Parathyroid adenoma (tissue), 2 donors: ENCODE results near the gene CUTA.

Experiments used
- H2AFZ ChIP-seq: fragments of 300-600 bp; sonication (generic); one replicate; pipeline ENCODE4 v1.7.0; 2017; ENCODE audit warnings: antibody characterized with exemption, mild to moderate bottlenecking
- H3K27ac ChIP-seq: fragments of 300-600 bp; sonication (generic); one replicate; pipeline ENCODE4 v1.7.0; 2017
- H3K27me3 ChIP-seq: fragments of 300-600 bp; sonication (generic); one replicate; pipeline ENCODE4 v1.7.0; 2017; ENCODE audit warnings: low read length; ENCODE audit not compliant: control insufficient read depth, insufficient read depth
- H3K36me3 ChIP-seq: fragments of 300-600 bp; sonication (generic); one replicate; pipeline ENCODE4 v1.7.0; 2017; ENCODE audit warnings: low read length; ENCODE audit not compliant: control insufficient read depth, insufficient read depth
- H3K4me1 ChIP-seq: fragments of 300-600 bp; sonication (generic); one replicate; pipeline ENCODE4 v1.7.0; 2017; ENCODE audit warnings: control low read depth
- H3K4me2 ChIP-seq: fragments of 300-600 bp; sonication (generic); one replicate; pipeline ENCODE4 v1.7.0; 2017; ENCODE audit warnings: low read length
- H3K4me3 ChIP-seq: fragments of 300-600 bp; sonication (generic); one replicate; pipeline ENCODE4 v1.7.0; 2017; ENCODE audit warnings: low read depth, low read length
- H3K79me2 ChIP-seq: fragments of 300-600 bp; sonication (generic); one replicate; pipeline ENCODE4 v1.7.0; 2017; ENCODE audit warnings: control low read depth
- H3K9ac ChIP-seq: fragments of 300-600 bp; sonication (generic); one replicate; pipeline ENCODE4 v1.7.0; 2017; ENCODE audit warnings: mild to moderate bottlenecking
- H3K9me3 ChIP-seq: fragments of 300-600 bp; sonication (generic); one replicate; pipeline ENCODE4 v1.7.0; 2017; ENCODE audit warnings: low read length; ENCODE audit not compliant: control insufficient read depth
- TF ChIP-seq, protein P1 (sequence below): fragments of 300-600 bp; sonication (generic); IDR thresholded peaks from one replicate; pipeline ENCODE4 v1.7.0; 2017; ENCODE audit warnings: antibody characterized with exemption, mild to moderate bottlenecking
- donor health status: primary hyperparathyroidism.

The CUTA gene

GRCh38 chr6:33434961-33435360, 17.1 kb upstream of the CUTA start:
- Histone ChIP-seq H3K79me2 (no peaks in the 10 kb centered on the region), H3K4me2 (no peak overlapping the region), H3K27me3 (no peaks in the 10 kb centered on the region), H3K36me3 (no peaks in the 10 kb centered on the region), H3K27ac (no peak overlapping the region), H3K4me1 (peaks cover 6% of the 10 kb centered on the region), H3K9me3 (no peaks in the 10 kb centered on the region), H2AFZ (no peak overlapping the region), H3K4me3 (no peak overlapping the region), H3K9ac (no peak overlapping the region)
- TF ChIP-seq, protein P1, sequence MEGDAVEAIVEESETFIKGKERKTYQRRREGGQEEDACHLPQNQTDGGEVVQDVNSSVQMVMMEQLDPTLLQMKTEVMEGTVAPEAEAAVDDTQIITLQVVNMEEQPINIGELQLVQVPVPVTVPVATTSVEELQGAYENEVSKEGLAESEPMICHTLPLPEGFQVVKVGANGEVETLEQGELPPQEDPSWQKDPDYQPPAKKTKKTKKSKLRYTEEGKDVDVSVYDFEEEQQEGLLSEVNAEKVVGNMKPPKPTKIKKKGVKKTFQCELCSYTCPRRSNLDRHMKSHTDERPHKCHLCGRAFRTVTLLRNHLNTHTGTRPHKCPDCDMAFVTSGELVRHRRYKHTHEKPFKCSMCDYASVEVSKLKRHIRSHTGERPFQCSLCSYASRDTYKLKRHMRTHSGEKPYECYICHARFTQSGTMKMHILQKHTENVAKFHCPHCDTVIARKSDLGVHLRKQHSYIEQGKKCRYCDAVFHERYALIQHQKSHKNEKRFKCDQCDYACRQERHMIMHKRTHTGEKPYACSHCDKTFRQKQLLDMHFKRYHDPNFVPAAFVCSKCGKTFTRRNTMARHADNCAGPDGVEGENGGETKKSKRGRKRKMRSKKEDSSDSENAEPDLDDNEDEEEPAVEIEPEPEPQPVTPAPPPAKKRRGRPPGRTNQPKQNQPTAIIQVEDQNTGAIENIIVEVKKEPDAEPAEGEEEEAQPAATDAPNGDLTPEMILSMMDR, result no peak

GRCh38 chr6:33433544-33434191, 15.8 kb upstream of the CUTA start:
- no peak overlapping the region for H2AFZ ChIP-seq
- no peaks in the 10 kb centered on the region for H3K79me2 ChIP-seq
- H3K4me2 ChIP-seq, result no peak overlapping the region
- H3K4me3 ChIP-seq, result no peak overlapping the region
- no peak overlapping the region for H3K9ac ChIP-seq
- H3K4me1 ChIP-seq, result peaks cover 6% of the 10 kb centered on the region
- no peaks in the 10 kb centered on the region for H3K27me3 ChIP-seq
- H3K36me3 ChIP-seq, result no peaks in the 10 kb centered on the region
- TF ChIP-seq, protein P1, result no peak
- H3K9me3 ChIP-seq, result no peaks in the 10 kb centered on the region
- no peak overlapping the region for H3K27ac ChIP-seq

- no peaks in the 10 kb centered on the region for H3K9me3 ChIP-seq
- no peaks in the 10 kb centered on the region for H3K36me3 ChIP-seq
- TF ChIP-seq, protein P1, result no peak
- no peaks in the 10 kb centered on the region for H3K79me2 ChIP-seq
- no peak overlapping the region for H3K4me2 ChIP-seq
- H3K9ac ChIP-seq, result no peak overlapping the region
- H3K4me3 ChIP-seq, result no peak overlapping the region
- H2AFZ ChIP-seq, result no peak overlapping the region
- no peaks in the 10 kb centered on the region for H3K27me3 ChIP-seq
- H3K27ac ChIP-seq, result no peak overlapping the region
- H3K4me1 ChIP-seq, result peaks cover 6% of the 10 kb centered on the region
These were observed 15.2 kb upstream of the CUTA start for GRCh38 chr6:33433001-33433543.

- TF ChIP-seq, protein P1, result no peak
- no peak overlapping the region for H2AFZ ChIP-seq
- H3K79me2 ChIP-seq, result no peaks in the 10 kb centered on the region
- H3K27me3 ChIP-seq, result no peaks in the 10 kb centered on the region
- H3K4me2 ChIP-seq, result no peak overlapping the region
- no peak overlapping the region for H3K9ac ChIP-seq
- no peaks in the 10 kb centered on the region for H3K9me3 ChIP-seq
- H3K36me3 ChIP-seq, result no peaks in the 10 kb centered on the region
- H3K4me1 ChIP-seq, result peaks cover 6% of the 10 kb centered on the region
- H3K27ac ChIP-seq, result no peak overlapping the region
- H3K4me3 ChIP-seq, result no peak overlapping the region
These were observed 14.6 kb upstream of the CUTA start for GRCh38 chr6:33432546-33432945.
